Activated CD4-positive, CD25-positive, alpha-beta regulatory T cell treated with anti-CD3 and anti-CD28 coated beads, Interleukin-2, amount 50 U/mL, for 24 hours (primary cell): ENCODE measurements around the gene ARL10.

Experiments
- ATAC-seq, 2 donors: fragments of 150-1000 bp; cut with Tn5 transposase; one replicate each; pipeline ENCODE4 v1.10.0; 2021; ENCODE audit warnings: mild to moderate bottlenecking in 1 of 2, moderate library complexity in 1 of 2

ARL10 gene

GRCh38 chr5:176413255-176413565 lies 47.9 kb downstream of the ARL10 start:
- no peak for ATAC-seq

- no peak for ATAC-seq
Measured at GRCh38 chr5:176413709-176414191, 48.5 kb downstream of the ARL10 start.

- no peak for ATAC-seq
Measured at GRCh38 chr5:176414704-176415103, 49.4 kb downstream of the ARL10 start.

GRCh38 chr5:176415240-176415951 lies 50.1 kb downstream of the ARL10 start:
- ATAC-seq: no peak

GRCh38 chr5:176415952-176416924 lies 51.0 kb downstream of the ARL10 start, which contains the start of gene CLTB:
TSS of gene CLTB (minus strand) at chr5:176416539. CDS start at chr5:176416363, 176 bp downstream.
- peak; percentile 95 for ATAC-seq

- no peak for ATAC-seq
Measured at GRCh38 chr5:176416965-176417364, 51.7 kb downstream of the ARL10 start.

GRCh38 chr5:176418251-176418650 lies 53.0 kb downstream of the ARL10 start:
- no peak for ATAC-seq

GRCh38 chr5:176420086-176420485 lies 54.8 kb downstream of the ARL10 start:
- ATAC-seq: no peak

- ATAC-seq: no peak
Measured at GRCh38 chr5:176420972-176421544, 55.8 kb downstream of the ARL10 start.

GRCh38 chr5:176424181-176424580 lies 58.9 kb downstream of the ARL10 start:
- ATAC-seq: no peak

GRCh38 chr5:176425138-176425537 lies 59.9 kb downstream of the ARL10 start:
- ATAC-seq: no peak

GRCh38 chr5:176425791-176426190 lies 60.5 kb downstream of the ARL10 start:
- ATAC-seq: no peak

GRCh38 chr5:176426876-176427275 lies 61.6 kb downstream of the ARL10 start:
- ATAC-seq: no peak

- ATAC-seq: no peak
Measured at GRCh38 chr5:176427971-176428370, 62.7 kb downstream of the ARL10 start.

GRCh38 chr5:176429972-176430371 lies 64.7 kb downstream of the ARL10 start:
- no peak for ATAC-seq
